ENCODE measurements around the gene ATP6V0A1. TPM values are rescaled to one million over a fixed set of nuclear protein-coding genes. Genes with fewer than 3 reads are reported as not detected.
"Not testable (repeated sequence)": the region's sequence is repeated elsewhere in the genome, so short reads cannot be mapped to it uniquely, and the experiment has no call there.

The ATP6V0A1 gene
- 21.5 and 29.6 TPM in 2 replicates for total RNA-seq (2014; rRNA removed; shearing (Covaris generic))

- DNase-seq (ENCODE audit: low read depth) = peak; percentile 72
Measured at GRCh38 chr17:42458497-42459255, at the start of gene ATP6V0A1. Gene ATP6V0A1 (plus strand): TSS chr17:42458878. CDS start chr17:42460895, 2,017 bp downstream.

GRCh38 chr17:42409523-42410318, 49.0 kb upstream of the ATP6V0A1 start:
- DNase-seq (ENCODE audit: low read depth) = peak; percentile 93

DNA sequence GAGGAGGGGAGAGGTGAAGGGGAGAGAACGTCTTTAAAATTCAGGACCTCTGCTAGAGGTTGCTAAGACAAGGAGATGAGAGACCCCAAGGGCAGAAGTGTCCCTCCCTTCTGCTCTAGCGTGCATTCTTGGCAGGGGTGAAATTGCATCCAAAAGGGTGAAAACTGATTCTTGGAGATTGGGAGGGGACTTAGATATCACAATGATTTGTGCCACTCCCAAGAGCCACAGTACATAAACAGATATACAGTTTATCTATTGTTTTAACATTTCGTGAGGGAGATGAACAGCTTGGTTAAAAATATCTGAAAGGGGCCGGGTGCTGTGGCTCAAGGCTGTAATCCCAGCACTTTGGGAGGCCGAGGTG, 48.4 kb upstream of the ATP6V0A1 start:
- DNase-seq (ENCODE audit: low read depth) = no peak

GRCh38 chr17:42411361-42411760, 47.3 kb upstream of the ATP6V0A1 start:
- DNase-seq (ENCODE audit: low read depth) = no peak

DNA sequence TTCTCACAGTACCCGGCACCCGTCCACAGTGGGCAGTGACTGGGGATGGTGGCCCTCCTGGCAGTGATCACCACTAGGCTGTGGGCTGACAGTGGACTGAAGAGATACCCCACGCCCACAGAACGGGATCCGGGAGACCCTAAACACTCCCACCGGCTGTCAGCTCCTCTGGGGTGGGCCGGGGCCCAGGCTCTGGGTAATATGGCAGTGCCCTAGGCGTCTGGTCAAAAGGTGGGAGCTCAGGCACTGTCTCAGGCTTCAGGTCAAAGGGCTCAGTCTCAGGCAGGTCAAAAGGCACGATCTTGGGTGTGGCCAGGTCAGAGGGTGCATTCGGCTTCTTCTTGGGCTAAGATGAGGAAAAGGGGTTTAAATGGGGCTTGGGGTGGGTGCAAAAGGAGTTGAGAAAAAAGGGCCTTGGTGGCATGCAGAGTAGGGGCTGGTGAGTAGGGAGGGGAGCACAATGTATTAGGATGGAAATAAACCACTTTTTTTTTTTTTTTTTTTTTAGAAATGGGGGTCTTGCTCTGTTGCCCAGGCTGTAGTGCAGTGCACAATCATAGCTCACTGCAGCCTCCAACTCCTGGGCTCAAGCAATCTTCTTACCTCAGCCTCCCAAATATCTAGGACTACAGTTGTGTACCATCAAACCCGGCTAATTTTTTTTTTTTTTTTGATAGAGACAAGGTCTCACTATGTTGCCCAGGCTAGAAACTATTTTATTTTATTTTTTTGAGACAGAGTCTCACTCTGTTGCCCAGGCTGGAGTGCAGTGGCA, 46.6 kb upstream of the ATP6V0A1 start:
- DNase-seq (ENCODE audit: low read depth) = no peak

- peak; percentile 47 for DNase-seq (ENCODE audit: low read depth)
Measured at GRCh38 chr17:42413464-42414040, 45.1 kb upstream of the ATP6V0A1 start.

DNA sequence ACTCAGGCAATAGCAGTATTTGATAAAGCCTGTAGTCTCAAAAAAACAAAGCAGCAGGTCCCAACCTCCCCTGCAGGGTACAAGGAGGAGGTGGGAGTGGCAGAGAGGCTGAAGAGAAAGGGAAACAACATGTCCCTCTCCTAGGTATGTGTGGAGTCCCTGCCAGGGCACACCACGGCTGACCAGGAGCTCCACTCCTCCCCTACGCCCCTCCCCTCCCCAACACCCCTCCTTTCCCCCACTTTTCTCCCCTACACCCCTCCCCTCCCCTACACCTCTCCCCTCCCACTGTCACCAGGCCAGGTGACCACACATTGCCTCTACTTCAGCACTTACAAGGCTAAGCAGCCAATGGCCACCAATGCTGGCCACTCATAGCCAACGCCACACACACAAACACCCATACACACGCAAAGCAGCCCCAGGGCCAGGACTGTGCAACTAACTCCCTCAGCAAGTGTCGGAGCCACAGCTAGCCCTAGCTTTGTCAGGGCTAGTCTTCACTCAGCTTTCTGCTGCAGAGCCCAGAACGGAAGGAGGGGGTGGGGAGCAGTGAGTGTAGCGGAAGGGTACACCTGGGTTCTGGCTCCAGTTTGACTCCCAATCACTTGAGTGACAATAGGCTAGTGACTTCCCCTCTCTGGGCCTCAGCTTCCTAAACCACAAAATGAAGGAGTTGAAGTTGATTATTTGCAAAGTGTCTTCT, 43.8 kb upstream of the ATP6V0A1 start:
- no peak for DNase-seq (ENCODE audit: low read depth)

DNA sequence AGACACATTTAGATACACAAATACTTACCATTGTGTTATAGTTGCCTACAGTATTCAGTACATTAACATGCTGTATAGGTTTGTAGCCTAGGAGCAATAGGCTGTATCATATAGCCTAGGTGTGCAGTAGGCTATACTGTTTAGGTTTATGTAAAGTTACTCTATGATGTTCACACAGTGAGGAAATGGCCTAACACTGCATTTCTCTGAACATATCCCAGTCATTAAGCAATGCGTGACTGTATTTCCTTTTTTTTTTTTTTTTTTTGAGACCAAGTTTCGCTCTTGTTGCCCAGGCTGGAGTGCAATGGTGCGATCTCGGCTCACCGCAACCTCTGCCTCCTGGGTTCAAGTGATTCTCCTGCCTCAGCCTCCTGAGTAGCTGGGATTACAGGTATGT, 40.7 kb upstream of the ATP6V0A1 start:
- DNase-seq (ENCODE audit: low read depth) = not testable (repeated sequence)

- no peak for DNase-seq (ENCODE audit: low read depth)
Measured at GRCh38 chr17:42421136-42421506, 37.6 kb upstream of the ATP6V0A1 start.

GRCh38 chr17:42421507-42422338, 37.0 kb upstream of the ATP6V0A1 start:
- peak; percentile 80 for DNase-seq (ENCODE audit: low read depth)

DNA sequence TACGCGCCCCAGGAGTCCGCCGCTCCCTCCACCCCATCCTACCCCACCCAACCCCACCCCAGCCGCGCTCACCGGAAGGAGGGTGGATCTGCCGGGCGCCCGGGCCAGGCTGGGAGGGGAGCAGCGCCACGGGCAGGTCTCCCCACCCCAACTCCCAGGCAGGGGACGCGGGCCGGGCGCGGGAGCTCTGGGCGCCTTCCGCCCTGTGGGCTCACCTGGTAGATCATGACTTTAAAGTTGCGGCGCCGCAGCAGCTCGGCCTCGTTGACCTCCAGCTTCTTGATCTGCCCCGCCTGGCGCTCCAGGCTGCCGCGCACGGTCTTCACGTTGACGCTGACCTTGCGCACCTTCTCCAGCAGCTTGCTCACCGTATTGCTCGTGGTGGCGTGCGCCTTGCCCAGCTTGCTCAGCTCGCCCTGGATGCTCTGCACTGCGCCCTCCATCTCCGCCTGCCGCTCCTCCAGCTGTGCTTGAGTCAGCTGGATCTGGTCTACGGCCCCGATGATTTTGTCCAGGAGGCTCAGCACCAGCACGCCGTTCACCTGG, 36.2 kb upstream of the ATP6V0A1 start:
- peak; percentile 58 for DNase-seq (ENCODE audit: low read depth)

GRCh38 chr17:42422958-42423712, 35.5 kb upstream of the ATP6V0A1 start, which contains the start of gene CAVIN1:
Gene CAVIN1 (minus strand): TSS chr17:42423256. CDS start chr17:42423097, 159 bp downstream.
- DNase-seq (ENCODE audit: low read depth) = peak; percentile 97

- DNase-seq (ENCODE audit: low read depth) = no peak
Measured at GRCh38 chr17:42423766-42424165, 34.9 kb upstream of the ATP6V0A1 start.

- DNase-seq (ENCODE audit: low read depth) = peak; percentile 65
Measured at GRCh38 chr17:42424991-42425610, 33.6 kb upstream of the ATP6V0A1 start.

- DNase-seq (ENCODE audit: low read depth) = peak; percentile 96
Measured at GRCh38 chr17:42428141-42428944, 30.3 kb upstream of the ATP6V0A1 start.

- no peak for DNase-seq (ENCODE audit: low read depth)
Measured at GRCh38 chr17:42429726-42430447, 28.8 kb upstream of the ATP6V0A1 start.

DNA sequence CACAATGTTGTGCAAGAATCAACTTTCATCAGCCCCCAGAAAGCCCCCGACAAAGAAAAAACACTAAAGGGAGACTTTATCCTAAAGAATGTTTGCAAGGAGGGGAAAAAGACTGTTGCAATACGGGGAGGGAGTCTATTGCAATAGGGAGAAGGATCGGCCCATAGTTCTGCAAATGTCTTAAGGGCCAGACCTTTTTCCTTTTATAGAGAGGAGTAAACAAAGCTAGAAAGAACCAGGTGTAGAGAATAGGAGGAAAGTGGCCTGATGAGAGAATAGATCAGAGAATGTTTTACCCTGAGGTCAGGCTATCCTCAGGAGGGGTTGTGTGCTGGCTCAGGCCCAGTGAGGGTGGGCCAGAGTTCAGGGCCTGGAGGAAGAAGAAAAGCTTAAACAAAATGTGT, 26.9 kb upstream of the ATP6V0A1 start:
- no peak for DNase-seq (ENCODE audit: low read depth)

Data from M059J (cell line).